ENCODE data around the gene NXF3. TPM values are rescaled to one million over a fixed set of nuclear protein-coding genes. Genes with fewer than 3 reads are reported as not detected.
"Not testable (repeated sequence)": the region's sequence is repeated elsewhere in the genome, so short reads cannot be mapped to it uniquely, and the experiment has no call there.

The NXF3 gene
- total and polyA plus RNA-seq, 2 donors = 0.05 to 0.68 TPM

- H3K9me3 ChIP-seq (ENCODE audit: control insufficient read depth in 2 of 2, insufficient read depth in 1 of 2, low read length in 1 of 2); DNase-seq (ENCODE audit: low read depth in 6 of 9, low spot score in 9 of 9); H3K27me3 ChIP-seq (ENCODE audit: control insufficient read depth in 2 of 2, insufficient read depth in 1 of 2, low read length in 1 of 2); H3K27ac ChIP-seq (ENCODE audit: low read depth in 1 of 2, low read length in 1 of 2); H3K4me3 ChIP-seq (ENCODE audit: low read length in 2 of 2); H3K4me1 ChIP-seq (ENCODE audit: control insufficient read depth in 2 of 2, insufficient read depth in 2 of 2, low read length in 2 of 2); H3K36me3 ChIP-seq (ENCODE audit: control insufficient read depth in 2 of 2, insufficient read depth in 2 of 2, low read length in 1 of 2): not testable (repeated sequence)
- no CpG with 5 or more reads among the region's 2 CpGs for WGBS
Measured at GRCh38 chrX:103103866-103104265, 10.9 kb upstream of the NXF3 start.

GRCh38 chrX:103101299-103102042, 8.5 kb upstream of the NXF3 start:
- DNase-seq (ENCODE audit: low read depth in 6 of 9, low spot score in 9 of 9) = no peak
- Histone ChIP-seq H3K4me1 (ENCODE audit: control insufficient read depth in 2 of 2, insufficient read depth in 2 of 2, low read length in 2 of 2) (no peaks in the 10 kb centered on the region), H3K4me3 (ENCODE audit: low read length in 2 of 2) (no peak overlapping the region), H3K9me3 (ENCODE audit: control insufficient read depth in 2 of 2, insufficient read depth in 1 of 2, low read length in 1 of 2) (no peaks in the 10 kb centered on the region), H3K27me3 (ENCODE audit: control insufficient read depth in 2 of 2, insufficient read depth in 1 of 2, low read length in 1 of 2) (no peaks in the 10 kb centered on the region), H3K27ac (ENCODE audit: low read depth in 1 of 2, low read length in 1 of 2) (no peak overlapping the region), H3K36me3 (ENCODE audit: control insufficient read depth in 2 of 2, insufficient read depth in 2 of 2, low read length in 1 of 2) (no peaks in the 10 kb centered on the region)
- 52% methylated on average over 3 of the region's 3 CpGs for WGBS

- no peak for DNase-seq (ENCODE audit: low read depth in 6 of 9, low spot score in 9 of 9)
- no peaks in the 10 kb centered on the region for H3K36me3 ChIP-seq (ENCODE audit: control insufficient read depth in 2 of 2, insufficient read depth in 2 of 2, low read length in 1 of 2)
- H3K4me1 ChIP-seq (ENCODE audit: control insufficient read depth in 2 of 2, insufficient read depth in 2 of 2, low read length in 2 of 2) = no peaks in the 10 kb centered on the region
- no peaks in the 10 kb centered on the region for H3K9me3 ChIP-seq (ENCODE audit: control insufficient read depth in 2 of 2, insufficient read depth in 1 of 2, low read length in 1 of 2)
- no peak overlapping the region for H3K4me3 ChIP-seq (ENCODE audit: low read length in 2 of 2)
- H3K27me3 ChIP-seq (ENCODE audit: control insufficient read depth in 2 of 2, insufficient read depth in 1 of 2, low read length in 1 of 2) = no peaks in the 10 kb centered on the region
- H3K27ac ChIP-seq (ENCODE audit: low read depth in 1 of 2, low read length in 1 of 2) = no peak overlapping the region
- 97% methylated on average over 4 of the region's 4 CpGs for WGBS
Measured at GRCh38 chrX:103100484-103100883, 7.5 kb upstream of the NXF3 start.

- Histone ChIP-seq H3K4me3 (ENCODE audit: low read length in 2 of 2) (no peak overlapping the region), H3K9me3 (ENCODE audit: control insufficient read depth in 2 of 2, insufficient read depth in 1 of 2, low read length in 1 of 2) (no peaks in the 10 kb centered on the region), H3K36me3 (ENCODE audit: control insufficient read depth in 2 of 2, insufficient read depth in 2 of 2, low read length in 1 of 2) (no peaks in the 10 kb centered on the region), H3K4me1 (ENCODE audit: control insufficient read depth in 2 of 2, insufficient read depth in 2 of 2, low read length in 2 of 2) (no peaks in the 10 kb centered on the region), H3K27me3 (ENCODE audit: control insufficient read depth in 2 of 2, insufficient read depth in 1 of 2, low read length in 1 of 2) (no peaks in the 10 kb centered on the region), H3K27ac (ENCODE audit: low read depth in 1 of 2, low read length in 1 of 2) (no peak overlapping the region)
- 88% methylated on average over 4 of the region's 4 CpGs for WGBS
- DNase-seq (ENCODE audit: low read depth in 6 of 9, low spot score in 9 of 9) = no peak
Measured at GRCh38 chrX:103099691-103100090, 6.7 kb upstream of the NXF3 start.

GRCh38 chrX:103098488-103098887, 5.5 kb upstream of the NXF3 start:
- no peak overlapping the region for H3K4me3 ChIP-seq (ENCODE audit: low read length in 2 of 2)
- H3K27ac ChIP-seq (ENCODE audit: low read depth in 1 of 2, low read length in 1 of 2) = no peak overlapping the region
- no peak for DNase-seq (ENCODE audit: low read depth in 6 of 9, low spot score in 9 of 9)
- no peaks in the 10 kb centered on the region for H3K36me3 ChIP-seq (ENCODE audit: control insufficient read depth in 2 of 2, insufficient read depth in 2 of 2, low read length in 1 of 2)
- H3K9me3 ChIP-seq (ENCODE audit: control insufficient read depth in 2 of 2, insufficient read depth in 1 of 2, low read length in 1 of 2) = no peaks in the 10 kb centered on the region
- WGBS = 90% methylated on average over 2 of the region's 2 CpGs
- H3K4me1 ChIP-seq (ENCODE audit: control insufficient read depth in 2 of 2, insufficient read depth in 2 of 2, low read length in 2 of 2) = no peaks in the 10 kb centered on the region
- H3K27me3 ChIP-seq (ENCODE audit: control insufficient read depth in 2 of 2, insufficient read depth in 1 of 2, low read length in 1 of 2) = no peaks in the 10 kb centered on the region

- no peak overlapping the region for H3K27ac ChIP-seq (ENCODE audit: low read depth in 1 of 2, low read length in 1 of 2)
- WGBS = 79% methylated on average over 6 of the region's 6 CpGs
- no peaks in the 10 kb centered on the region for H3K27me3 ChIP-seq (ENCODE audit: control insufficient read depth in 2 of 2, insufficient read depth in 1 of 2, low read length in 1 of 2)
- no peaks in the 10 kb centered on the region for H3K9me3 ChIP-seq (ENCODE audit: control insufficient read depth in 2 of 2, insufficient read depth in 1 of 2, low read length in 1 of 2)
- DNase-seq (ENCODE audit: low read depth in 6 of 9, low spot score in 9 of 9) = no peak
- H3K4me3 ChIP-seq (ENCODE audit: low read length in 2 of 2) = no peak overlapping the region
- H3K36me3 ChIP-seq (ENCODE audit: control insufficient read depth in 2 of 2, insufficient read depth in 2 of 2, low read length in 1 of 2) = no peaks in the 10 kb centered on the region
- no peaks in the 10 kb centered on the region for H3K4me1 ChIP-seq (ENCODE audit: control insufficient read depth in 2 of 2, insufficient read depth in 2 of 2, low read length in 2 of 2)
Measured at GRCh38 chrX:103081051-103081450, 11.9 kb downstream of the NXF3 start.

GRCh38 chrX:103073467-103073866, 19.5 kb downstream of the NXF3 start:
- Histone ChIP-seq H3K4me3 (ENCODE audit: low read length in 2 of 2) (no peak overlapping the region), H3K27ac (ENCODE audit: low read depth in 1 of 2, low read length in 1 of 2) (no peak overlapping the region), H3K36me3 (ENCODE audit: control insufficient read depth in 2 of 2, insufficient read depth in 2 of 2, low read length in 1 of 2) (no peaks in the 10 kb centered on the region), H3K27me3 (ENCODE audit: control insufficient read depth in 2 of 2, insufficient read depth in 1 of 2, low read length in 1 of 2) (no peaks in the 10 kb centered on the region), H3K4me1 (ENCODE audit: control insufficient read depth in 2 of 2, insufficient read depth in 2 of 2, low read length in 2 of 2) (no peaks in the 10 kb centered on the region), H3K9me3 (ENCODE audit: control insufficient read depth in 2 of 2, insufficient read depth in 1 of 2, low read length in 1 of 2) (no peaks in the 10 kb centered on the region)
- DNase-seq (ENCODE audit: low read depth in 6 of 9, low spot score in 9 of 9) = no peak
- WGBS = 70% methylated on average over 5 of the region's 5 CpGs

GRCh38 chrX:103066606-103067005, 26.3 kb downstream of the NXF3 start:
- DNase-seq (ENCODE audit: low read depth in 6 of 9, low spot score in 9 of 9) = no peak
- no peaks in the 10 kb centered on the region for H3K36me3 ChIP-seq (ENCODE audit: control insufficient read depth in 2 of 2, insufficient read depth in 2 of 2, low read length in 1 of 2)
- 93% methylated on average over 1 of the region's 1 CpG for WGBS
- no peaks in the 10 kb centered on the region for H3K4me1 ChIP-seq (ENCODE audit: control insufficient read depth in 2 of 2, insufficient read depth in 2 of 2, low read length in 2 of 2)
- H3K27ac ChIP-seq (ENCODE audit: low read depth in 1 of 2, low read length in 1 of 2) = no peak overlapping the region
- no peak overlapping the region for H3K4me3 ChIP-seq (ENCODE audit: low read length in 2 of 2)
- H3K27me3 ChIP-seq (ENCODE audit: control insufficient read depth in 2 of 2, insufficient read depth in 1 of 2, low read length in 1 of 2) = peaks cover 0 to 13% of the 10 kb centered on the region in 2 donors
- H3K9me3 ChIP-seq (ENCODE audit: control insufficient read depth in 2 of 2, insufficient read depth in 1 of 2, low read length in 1 of 2) = no peaks in the 10 kb centered on the region

GRCh38 chrX:103063918-103064434, 29.0 kb downstream of the NXF3 start, which contains the start of gene BEX1:
BEX1 (minus strand) TSS chrX:103064171; CDS start chrX:103063274, 897 bp downstream.
- H3K4me3 ChIP-seq (ENCODE audit: low read length in 2 of 2) = peak within 1 kb of the TSS in 1 of 2 donors; percentile 15
- DNase-seq (ENCODE audit: low read depth in 6 of 9, low spot score in 9 of 9) = no peak
- WGBS = 3% methylated on average over 38 of the region's 39 CpGs

More at GRCh38 chrX:103063918-103064434, 29.0 kb downstream of the NXF3 start, which contains the start of gene BEX1:
- H3K36me3 ChIP-seq (ENCODE audit: control insufficient read depth in 2 of 2, insufficient read depth in 2 of 2, low read length in 1 of 2) = no peaks in the 10 kb centered on the region
- H3K9me3 ChIP-seq (ENCODE audit: control insufficient read depth in 2 of 2, insufficient read depth in 1 of 2, low read length in 1 of 2) = no peaks in the 10 kb centered on the region
- no peaks in the 10 kb centered on the region for H3K4me1 ChIP-seq (ENCODE audit: control insufficient read depth in 2 of 2, insufficient read depth in 2 of 2, low read length in 2 of 2)
- H3K27me3 ChIP-seq (ENCODE audit: control insufficient read depth in 2 of 2, insufficient read depth in 1 of 2, low read length in 1 of 2) = peaks cover 0 to 13% of the 10 kb centered on the region in 2 donors
- H3K27ac ChIP-seq (ENCODE audit: low read depth in 1 of 2, low read length in 1 of 2) = no peak within 1 kb of the TSS

Measured in thymus (tissue), 11 donors.